Testis (tissue), 3 donors: ENCODE results near the gene CPAMD8. TPM values are rescaled to one million over a fixed set of nuclear protein-coding genes. Genes with fewer than 3 reads are reported as not detected.

Source experiments
- DNase-seq: peaks from one replicate; pipeline ENCODE4 v3.0.0-alpha.2; 2019
- H3K27ac ChIP-seq, 2 donors: fragments of 200-600 bp; sonication (generic); one replicate each; pipeline ENCODE4 v1.5.1; 2019
- H3K27me3 ChIP-seq: fragments of 200-600 bp; sonication (generic); one replicate; pipeline ENCODE4 v1.5.1; 2019
- H3K36me3 ChIP-seq: fragments of 200-600 bp; sonication (generic); one replicate; pipeline ENCODE4 v1.5.1; 2017; ENCODE audit warnings: low read depth; ENCODE audit errors: missing control alignments
- H3K4me1 ChIP-seq: fragments of 200-600 bp; sonication (generic); one replicate; pipeline ENCODE4 v1.5.1; 2019
- H3K4me3 ChIP-seq, 2 donors: fragments of 200-600 bp; sonication (generic); one replicate each; pipeline ENCODE4 v1.5.1; 2017 to 2019
- H3K9me3 ChIP-seq: fragments of 200-600 bp; sonication (generic); one replicate; pipeline ENCODE4 v1.5.1; 2017
- CTCF ChIP-seq, 3 experiments: fragments of 450-650 bp in 2 of 3; fragments of 200-600 bp in 1 of 3; sonication (generic) in 1 of 3; IDR thresholded peaks; one replicate each; pipeline ENCODE4 v1.5.1; 2016 to 2019; ENCODE audit warnings: antibody characterized with exemption in 3 of 3, mild to moderate bottlenecking in 2 of 3, moderate library complexity in 1 of 3
- POLR2A ChIP-seq: fragments of 450-650 bp; IDR thresholded peaks from one replicate; pipeline ENCODE4 v1.6.1; 2017; ENCODE audit warnings: antibody characterized with exemption, mild to moderate bottlenecking, moderate library complexity
- WGBS, 2 donors: methylation state at CpG; one replicate each; pipeline ENCODE4 v1.1.5; 2018; 5-methylcytosine and 5-hydroxymethylcytosine counted together
- intact Hi-C: fragments of 100-400 bp; cut with DNase I; formaldehyde crosslinking; loops from one replicate; pipeline ENCODE4 v1.15.1; 2023; ENCODE audit warnings: low total_unique reads
- polyA plus RNA-seq: library from polyadenylated mRNA; stranded (reverse); fragments of 350-450 nt; fragmentation: Illumina TruSeq; extraction: RNeasy Lipid Tissue Mini Kit (QIAGEN cat#74804); gene quantifications from one replicate; pipeline ENCODE4 v1.2.3, GENCODE V29; 2014; ENCODE audit warnings: low read depth, low replicate concordance; ENCODE audit not compliant: insufficient read depth
- total RNA-seq, 2 donors: library from RNA; depleted of rRNA; stranded (reverse); fragments of >200 nt; gene quantifications; one replicate each; pipeline ENCODE4 v1.2.3, GENCODE V29; 2016

The CPAMD8 gene
- total and polyA plus RNA-seq, 3 donors from 2014 or later = 12.0 to 46.1 (median 30.8) TPM

DNA sequence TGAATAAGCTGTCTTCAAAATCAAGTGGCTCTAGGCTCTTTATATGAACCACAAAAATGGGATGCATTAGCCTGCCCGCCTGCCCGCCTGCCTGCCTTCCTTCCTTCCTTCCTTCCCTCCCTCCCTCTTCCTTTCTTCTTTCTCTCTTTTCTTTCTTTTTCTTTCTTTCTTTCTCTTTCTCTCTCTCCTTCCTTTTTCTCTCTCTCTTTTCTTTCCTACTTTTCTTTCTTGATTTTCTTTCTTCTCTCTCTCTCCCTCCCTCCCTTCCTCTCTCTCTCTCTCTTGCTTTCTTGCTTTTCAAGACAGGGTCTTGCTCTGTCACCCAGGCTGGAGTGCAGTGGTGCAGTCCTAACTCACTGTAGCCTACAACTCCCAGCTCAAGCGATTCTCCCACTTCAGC is 110.9 kb downstream of the CPAMD8 start:
- no peaks in the 10 kb centered on the region for H3K9me3 ChIP-seq
- no peaks in the 10 kb centered on the region for H3K36me3 ChIP-seq
- no peak for DNase-seq
- H3K4me1 ChIP-seq = no peaks in the 10 kb centered on the region
- intact Hi-C loops = no loop called here
- TF ChIP-seq CTCF (IDR thresholded peaks at IDR 0.05) (no peak), POLR2A (no peak)
- no peak overlapping the region for H3K4me3 ChIP-seq
- WGBS, 2 donors = 73 to 78% methylated on average over 3 of the region's 3 CpGs
- no peaks in the 10 kb centered on the region for H3K27me3 ChIP-seq
- H3K27ac ChIP-seq = no peak overlapping the region

- no peak for DNase-seq
- 84 to 92% methylated on average over 2 to 3 of the region's 3 CpGs for WGBS, 2 donors
- Histone ChIP-seq H3K4me3 (no peak overlapping the region), H3K27ac (no peak overlapping the region), H3K36me3 (no peaks in the 10 kb centered on the region), H3K4me1 (no peaks in the 10 kb centered on the region), H3K9me3 (no peaks in the 10 kb centered on the region), H3K27me3 (no peaks in the 10 kb centered on the region)
- TF ChIP-seq CTCF (IDR thresholded peaks at IDR 0.05) (no peak), POLR2A (no peak)
- intact Hi-C loops = no loop called here
Measured at GRCh38 chr19:16915135-16915534, 111.5 kb downstream of the CPAMD8 start.

- Histone ChIP-seq H3K27me3 (no peaks in the 10 kb centered on the region), H3K4me3 (no peak overlapping the region), H3K9me3 (no peaks in the 10 kb centered on the region), H3K4me1 (no peaks in the 10 kb centered on the region), H3K36me3 (no peaks in the 10 kb centered on the region), H3K27ac (no peak overlapping the region)
- no peak for TF ChIP-seq POLR2A
- DNase-seq = no peak
- WGBS, 2 donors = 95 to 100% methylated on average over 1 to 11 of the region's 11 CpGs
- intact Hi-C loops = no loop called here
Measured at GRCh38 chr19:16914421-16914820, 112.2 kb downstream of the CPAMD8 start.

DNA sequence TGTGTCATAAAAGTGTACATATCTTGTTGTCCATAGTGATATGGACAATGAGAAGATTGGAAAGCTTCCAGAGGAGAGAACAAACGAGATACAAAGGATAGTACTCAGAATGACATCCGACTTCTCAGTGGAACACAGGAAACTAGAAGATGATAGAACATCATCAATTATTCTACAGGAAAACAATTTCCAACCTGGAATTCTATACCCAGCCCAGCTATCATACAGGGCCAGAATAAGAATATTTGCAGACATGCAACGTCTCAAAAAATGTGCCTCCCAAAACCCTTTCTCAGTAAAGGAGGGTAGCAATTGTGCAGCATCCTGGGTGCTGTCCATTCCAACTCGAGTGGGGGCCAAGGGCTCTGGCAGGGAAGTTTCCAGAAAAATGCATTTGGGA is 113.8 kb downstream of the CPAMD8 start:
- H3K9me3 ChIP-seq = no peaks in the 10 kb centered on the region
- H3K27ac ChIP-seq = no peak overlapping the region
- no peaks in the 10 kb centered on the region for H3K36me3 ChIP-seq
- TF ChIP-seq CTCF (IDR thresholded peaks at IDR 0.05) (no peak), POLR2A (no peak)
- no peaks in the 10 kb centered on the region for H3K27me3 ChIP-seq
- intact Hi-C loops = no loop called here
- H3K4me1 ChIP-seq = no peaks in the 10 kb centered on the region
- whole genome bisulfite sequencing, 2 donors = 87 to 92% methylated on average over 4 of the region's 4 CpGs
- DNase-seq = no peak
- no peak overlapping the region for H3K4me3 ChIP-seq

DNA sequence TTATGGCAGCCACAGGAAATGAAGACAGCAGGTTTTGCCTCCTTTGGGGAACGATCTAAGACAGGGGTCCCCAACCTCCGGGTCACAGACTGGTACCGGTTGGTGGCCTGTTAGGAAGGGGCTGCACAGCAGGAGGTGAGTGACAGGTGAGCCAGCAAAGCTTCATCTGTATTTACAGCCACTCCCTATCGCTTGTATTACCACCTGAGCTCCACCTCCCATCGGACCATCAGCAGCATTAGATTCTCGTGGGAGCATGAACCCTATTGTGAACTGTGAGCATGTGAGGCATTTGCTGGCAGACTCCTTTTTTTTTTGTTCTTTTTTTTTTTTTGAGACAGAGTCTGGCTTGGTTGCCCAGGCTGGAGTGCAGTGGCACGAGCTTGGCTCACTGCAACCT is 115.6 kb downstream of the CPAMD8 start:
- DNase-seq = no peak
- intact Hi-C loops = no loop called here
- Histone ChIP-seq H3K27ac (no peak overlapping the region), H3K27me3 (no peaks in the 10 kb centered on the region), H3K36me3 (no peaks in the 10 kb centered on the region), H3K4me1 (no peaks in the 10 kb centered on the region), H3K4me3 (no peak overlapping the region), H3K9me3 (no peaks in the 10 kb centered on the region)
- TF ChIP-seq POLR2A (no peak), CTCF (IDR thresholded peaks at IDR 0.05) (no peak)
- WGBS, 2 donors = 92 to 94% methylated on average over 7 of the region's 7 CpGs
